IMR-90 (cell line): ENCODE measurements around the gene MAN2C1. TPM values are rescaled to one million over a fixed set of nuclear protein-coding genes. Genes with fewer than 3 reads are reported as not detected.

Experiments used
- ATAC-seq: fragments of 200-7000 bp; cut with Tn5 transposase; 2 replicates; pipeline ENCODE4 v1.9.1; 2020; ENCODE audit warnings: low read depth, mild to moderate bottlenecking, moderate library complexity
- BruUV-seq: library from RNA; stranded (reverse); fragments of 400-500 nt; replicated peaks from 2 replicates; lab custom pipeline; 2021; lab: Mats Ljungman, UMichigan
- CTCF ChIA-PET: fragments of 300-600 bp; formaldehyde crosslinking; extraction: SDS; loops from one replicate; lab custom pipeline; 2021; ENCODE audit warnings: antibody characterized with exemption; lab: Yijun Ruan, JAX
- POLR2A ChIA-PET: fragments of 300-600 bp; sonication (Branson Sonifier 250); formaldehyde crosslinking; loops from one replicate; lab custom pipeline; 2022; ENCODE audit warnings: antibody characterized with exemption; ENCODE audit not compliant: unreplicated experiment; lab: Charles Lee
- DNase-seq: peaks from one replicate; pipeline ENCODE4 v3.0.0; 2013
- H2AFZ ChIP-seq: replicated peaks from 2 replicates; pipeline ENCODE3; 2013; ENCODE audit warnings: low read length, mild to moderate bottlenecking; ENCODE audit not compliant: poor library complexity
- H2AK5ac ChIP-seq: 2 replicates; pipeline ENCODE4 v1.6.1; 2013; ENCODE audit warnings: low read depth, low read length, inconsistent platforms
- H2AK9ac ChIP-seq: replicated peaks from 2 replicates; pipeline ENCODE3; 2013; ENCODE audit warnings: mild to moderate bottlenecking, low read depth, low read length, moderate library complexity; ENCODE audit not compliant: poor library complexity
- H2BK120ac ChIP-seq: 2 replicates; pipeline ENCODE4 v1.6.1; 2013; ENCODE audit warnings: low read depth, low read length, inconsistent platforms
- H2BK15ac ChIP-seq: 3 replicates; pipeline ENCODE4 v1.6.1; 2013; ENCODE audit warnings: low read depth, low read length, inconsistent platforms
- H2BK20ac ChIP-seq: 2 replicates; pipeline ENCODE4 v1.6.1; 2013; ENCODE audit warnings: low read depth, mild to moderate bottlenecking, inconsistent platforms, low read length, moderate library complexity
- H2BK5ac ChIP-seq: 2 replicates; pipeline ENCODE4 v1.6.1; 2013; ENCODE audit warnings: mild to moderate bottlenecking, low read depth, low read length, inconsistent platforms; ENCODE audit not compliant: poor library complexity, severe bottlenecking
- H3K14ac ChIP-seq: replicated peaks from 2 replicates; pipeline ENCODE4 v1.6.1; 2013; ENCODE audit warnings: low read depth, low read length, inconsistent platforms
- H3K18ac ChIP-seq: 2 replicates; pipeline ENCODE4 v1.6.1; 2013; ENCODE audit warnings: low read depth, low read length, control low read depth
- H3K23ac ChIP-seq: 2 replicates; pipeline ENCODE4 v1.6.1; 2013; ENCODE audit warnings: low read depth, low read length, inconsistent platforms
- H3K27ac ChIP-seq: 2 replicates; pipeline ENCODE4 v1.5.1; 2013; ENCODE audit warnings: mild to moderate bottlenecking, control low read depth, low read length; ENCODE audit not compliant: insufficient read depth
- H3K27me3 ChIP-seq: 2 replicates; pipeline ENCODE4 v1.6.1; 2013; ENCODE audit warnings: low read length; ENCODE audit not compliant: control insufficient read depth, insufficient read depth
- H3K36me3 ChIP-seq: 2 replicates; pipeline ENCODE4 v1.6.1; 2013; ENCODE audit warnings: low read length, mixed read lengths; ENCODE audit not compliant: control insufficient read depth, insufficient read depth
- H3K4ac ChIP-seq: 2 replicates; pipeline ENCODE4 v1.6.1; 2013; ENCODE audit warnings: low read depth, low read length, inconsistent platforms
- H3K4me1 ChIP-seq: 2 replicates; pipeline ENCODE4 v1.6.1; 2013; ENCODE audit warnings: low read length, mixed read lengths; ENCODE audit not compliant: control insufficient read depth, insufficient read depth
- H3K4me2 ChIP-seq: 2 replicates; pipeline ENCODE4 v1.6.1; 2013; ENCODE audit warnings: low read depth, mild to moderate bottlenecking, control low read depth, low read length, moderate library complexity
- H3K4me3 ChIP-seq: 2 replicates; pipeline ENCODE4 v1.5.1; 2013; ENCODE audit warnings: low read depth, mild to moderate bottlenecking, control low read depth, low read length, moderate library complexity; ENCODE audit not compliant: insufficient read depth
- H3K56ac ChIP-seq: 2 replicates; pipeline ENCODE4 v1.6.1; 2013; ENCODE audit warnings: low read length, inconsistent platforms; ENCODE audit not compliant: insufficient read depth; ENCODE audit errors: extremely low read depth
- H3K79me1 ChIP-seq, 2 experiments: 2 replicates each; pipeline ENCODE4 v1.6.1; 2013; ENCODE audit warnings: low read length in 2 of 2, inconsistent platforms in 1 of 2, low read depth in 1 of 2
- H3K9ac ChIP-seq: 2 replicates; pipeline ENCODE4 v1.6.1; 2013; ENCODE audit warnings: low read depth, low read length, control low read depth
- H3K9me1 ChIP-seq: 2 replicates; pipeline ENCODE4 v1.6.1; 2013; ENCODE audit warnings: low read length, inconsistent platforms; ENCODE audit not compliant: insufficient read depth
- H3K9me3 ChIP-seq: 2 replicates; pipeline ENCODE4 v1.6.1; 2013; ENCODE audit warnings: low read length; ENCODE audit not compliant: control insufficient read depth, insufficient read depth
- H4K20me1 ChIP-seq: 2 replicates; pipeline ENCODE4 v1.6.1; 2013; ENCODE audit warnings: low read length, inconsistent platforms; ENCODE audit not compliant: insufficient read depth
- H4K5ac ChIP-seq: 2 replicates; pipeline ENCODE4 v1.6.1; 2013; ENCODE audit warnings: mild to moderate bottlenecking, low read depth, low read length, control low read depth
- H4K8ac ChIP-seq, 2 experiments: 2 replicates each; pipeline ENCODE4 v1.6.1; 2013; ENCODE audit warnings: low read depth in 2 of 2, low read length in 2 of 2, control low read depth in 1 of 2, inconsistent platforms in 1 of 2
- H4K91ac ChIP-seq: 2 replicates; pipeline ENCODE4 v1.6.1; 2013; ENCODE audit warnings: low read depth, low read length, inconsistent platforms; ENCODE audit not compliant: insufficient read depth
- CEBPB ChIP-seq: IDR thresholded peaks from 2 replicates; pipeline ENCODE4 v1.6.1; 2012; ENCODE audit warnings: low read depth, low read length, improper control_type of control experiment
- FOS ChIP-seq: fragments of 150-350 bp; IDR thresholded peaks from 2 replicates; pipeline ENCODE4 v1.6.1; 2016; ENCODE audit warnings: low read depth, low read length
- RAD21 ChIP-seq: IDR thresholded peaks from 2 replicates; pipeline ENCODE4 v1.6.1; 2012; ENCODE audit warnings: low read length, improper control_type of control experiment
- WGBS, 2 experiments: methylation state at CpG; one replicate each; pipeline versions ENCODE4 v1.1.5 to v1.1.7; 2013; ENCODE audit warnings: missing lambda C conversion rate in 2 of 2; ENCODE audit not compliant: insufficient read length in 1 of 2; ENCODE audit errors: extremely low coverage in 2 of 2; 5-methylcytosine and 5-hydroxymethylcytosine counted together
- dilution Hi-C: fragments of 300-500 bp; cut with HindIII; formaldehyde crosslinking; loops from one replicate; pipeline ENCODE4 v1.14.3; 2018; ENCODE audit warnings: low sequenced_read_pairs; ENCODE audit not compliant: unreplicated experiment
- in situ Hi-C: fragments of 300-500 bp; cut with MboI; formaldehyde crosslinking; loops from 3 replicates; pipeline ENCODE4 v1.14.3; 2019; ENCODE audit warnings: low sequenced_read_pairs, inconsistent platforms, mixed read lengths
- intact Hi-C: fragments of 100-400 bp; cut with micrococcal nuclease; formaldehyde crosslinking; loops from 2 replicates; pipeline ENCODE4 v1.10.0; 2022
- polyA plus RNA-seq, 3 experiments: library from polyadenylated mRNA; depleted of rRNA; stranded (reverse); fragments of >200 nt; gene quantifications; 2 replicates each; pipeline ENCODE4 v1.2.3, GENCODE V29; 2012; ENCODE audit warnings: low replicate concordance in 1 of 3
- total RNA-seq: library from RNA; depleted of rRNA; stranded (reverse); fragments of >200 nt; gene quantifications from 2 replicates; pipeline ENCODE4 v1.2.3, GENCODE V29; 2012
- TF ChIP-seq, protein P1 (sequence below): fragments of 150-350 bp; IDR thresholded peaks from 2 replicates; pipeline ENCODE4 v1.6.1; 2017; ENCODE audit warnings: mild to moderate bottlenecking, antibody characterized with exemption, low read length, low read depth
- TF ChIP-seq, protein P2 (sequence below): fragments of 150-350 bp; IDR thresholded peaks from 2 replicates; pipeline ENCODE4 v1.6.1; 2016; ENCODE audit warnings: low read depth, mild to moderate bottlenecking, low read length, moderate library complexity, borderline replicate concordance

The MAN2C1 gene
- total and polyA plus RNA-seq, 2 of the 4 experiments (the other 2 are of a cell fraction): 34.8 to 153 TPM

DNA sequence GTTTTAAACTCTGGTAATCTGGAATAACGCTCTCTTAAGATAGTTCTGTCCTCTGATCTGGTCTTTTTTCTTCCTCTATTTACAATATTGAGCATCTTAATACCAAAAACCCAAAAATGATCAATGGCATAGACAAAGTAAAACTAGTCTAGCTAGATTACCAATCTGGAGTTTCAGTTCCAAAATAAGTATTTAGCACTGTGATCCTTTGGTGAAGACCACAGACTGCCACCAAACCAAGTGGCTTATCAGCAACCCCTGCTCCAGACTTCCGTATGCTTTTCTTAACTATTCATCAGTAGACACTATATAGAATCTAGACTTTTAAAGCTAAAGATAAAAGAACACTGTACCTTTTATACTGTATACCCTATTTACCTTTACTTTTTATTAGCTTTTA lies 35.5 kb upstream of the MAN2C1 start:
- peaks cover 50% of the 10 kb centered on the region for H3K36me3 ChIP-seq
- intact Hi-C loops (no loop called here), dilution Hi-C loops (no loop called here), in situ Hi-C loops (no loop called here)
- no peak overlapping the region for H4K5ac ChIP-seq
- H2BK5ac ChIP-seq: no peak overlapping the region
- no peak overlapping the region for H2BK15ac ChIP-seq
- no peak for DNase-seq
- H2AK9ac ChIP-seq: no peak overlapping the region
- no peak overlapping the region for H4K91ac ChIP-seq
- H2BK120ac ChIP-seq: no peak overlapping the region
- no peaks in the 10 kb centered on the region for H3K9me3 ChIP-seq
- no peak overlapping the region for H3K18ac ChIP-seq
- WGBS, 2 experiments: 100% methylated on average over 1 of the region's 2 CpGs; no CpG with 5 or more reads in 1 of the 2 experiments
- H3K27ac ChIP-seq: no peak overlapping the region
- no peak overlapping the region for H2AK5ac ChIP-seq
- BruUV-seq: no TSS peak
- no peaks in the 10 kb centered on the region for H3K27me3 ChIP-seq
- no peaks in the 10 kb centered on the region for H3K9me1 ChIP-seq
- H3K9ac ChIP-seq: no peak overlapping the region
- H4K20me1 ChIP-seq: no peaks in the 10 kb centered on the region
- no peak overlapping the region for H3K4ac ChIP-seq
- H3K56ac ChIP-seq: no peak overlapping the region
- TF ChIP-seq RAD21 (no peak), CEBPB (no peak), FOS (no peak)
- TF ChIP-seq, protein P1, sequence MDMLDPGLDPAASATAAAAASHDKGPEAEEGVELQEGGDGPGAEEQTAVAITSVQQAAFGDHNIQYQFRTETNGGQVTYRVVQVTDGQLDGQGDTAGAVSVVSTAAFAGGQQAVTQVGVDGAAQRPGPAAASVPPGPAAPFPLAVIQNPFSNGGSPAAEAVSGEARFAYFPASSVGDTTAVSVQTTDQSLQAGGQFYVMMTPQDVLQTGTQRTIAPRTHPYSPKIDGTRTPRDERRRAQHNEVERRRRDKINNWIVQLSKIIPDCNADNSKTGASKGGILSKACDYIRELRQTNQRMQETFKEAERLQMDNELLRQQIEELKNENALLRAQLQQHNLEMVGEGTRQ: no peak
- TF ChIP-seq, protein P2, sequence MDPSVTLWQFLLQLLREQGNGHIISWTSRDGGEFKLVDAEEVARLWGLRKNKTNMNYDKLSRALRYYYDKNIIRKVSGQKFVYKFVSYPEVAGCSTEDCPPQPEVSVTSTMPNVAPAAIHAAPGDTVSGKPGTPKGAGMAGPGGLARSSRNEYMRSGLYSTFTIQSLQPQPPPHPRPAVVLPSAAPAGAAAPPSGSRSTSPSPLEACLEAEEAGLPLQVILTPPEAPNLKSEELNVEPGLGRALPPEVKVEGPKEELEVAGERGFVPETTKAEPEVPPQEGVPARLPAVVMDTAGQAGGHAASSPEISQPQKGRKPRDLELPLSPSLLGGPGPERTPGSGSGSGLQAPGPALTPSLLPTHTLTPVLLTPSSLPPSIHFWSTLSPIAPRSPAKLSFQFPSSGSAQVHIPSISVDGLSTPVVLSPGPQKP: no peak
- H3K4me1 ChIP-seq: no peaks in the 10 kb centered on the region
- H3K14ac ChIP-seq: no peak overlapping the region
- ATAC-seq: no peak
- no peak overlapping the region for H3K23ac ChIP-seq
- H2BK20ac ChIP-seq: no peak overlapping the region
- ChIA-PET POLR2A (no interaction called here), CTCF (interaction anchor here (0.9 kb wide), 1 partner anchor 235 kb away, joined by 3 read pairs; no protein-coding TSS in a partner anchor)
- no peak overlapping the region for H2AFZ ChIP-seq
- H3K79me1 ChIP-seq: peaks cover 5 to 13% of the 10 kb centered on the region in 2 experiments; a peak in 3 of 4 replicates
- H3K4me2 ChIP-seq: no peak overlapping the region
- no peak overlapping the region for H4K8ac ChIP-seq
- no peak overlapping the region for H3K4me3 ChIP-seq
